ENCODE measurements around the gene TEKTIP1. TPM values are rescaled to one million over a fixed set of nuclear protein-coding genes. Genes with fewer than 3 reads are reported as not detected.
A peak's percentile ranks its signal among the peaks of the same experiment; 100 is the strongest.

TEKTIP1 gene
- total and polyA plus RNA-seq, 9 of the 15 experiments (the other 6 are each of a cell fraction or from before 2014, with no cell fraction given) = 0.66 TPM; not detected in 8

DNA sequence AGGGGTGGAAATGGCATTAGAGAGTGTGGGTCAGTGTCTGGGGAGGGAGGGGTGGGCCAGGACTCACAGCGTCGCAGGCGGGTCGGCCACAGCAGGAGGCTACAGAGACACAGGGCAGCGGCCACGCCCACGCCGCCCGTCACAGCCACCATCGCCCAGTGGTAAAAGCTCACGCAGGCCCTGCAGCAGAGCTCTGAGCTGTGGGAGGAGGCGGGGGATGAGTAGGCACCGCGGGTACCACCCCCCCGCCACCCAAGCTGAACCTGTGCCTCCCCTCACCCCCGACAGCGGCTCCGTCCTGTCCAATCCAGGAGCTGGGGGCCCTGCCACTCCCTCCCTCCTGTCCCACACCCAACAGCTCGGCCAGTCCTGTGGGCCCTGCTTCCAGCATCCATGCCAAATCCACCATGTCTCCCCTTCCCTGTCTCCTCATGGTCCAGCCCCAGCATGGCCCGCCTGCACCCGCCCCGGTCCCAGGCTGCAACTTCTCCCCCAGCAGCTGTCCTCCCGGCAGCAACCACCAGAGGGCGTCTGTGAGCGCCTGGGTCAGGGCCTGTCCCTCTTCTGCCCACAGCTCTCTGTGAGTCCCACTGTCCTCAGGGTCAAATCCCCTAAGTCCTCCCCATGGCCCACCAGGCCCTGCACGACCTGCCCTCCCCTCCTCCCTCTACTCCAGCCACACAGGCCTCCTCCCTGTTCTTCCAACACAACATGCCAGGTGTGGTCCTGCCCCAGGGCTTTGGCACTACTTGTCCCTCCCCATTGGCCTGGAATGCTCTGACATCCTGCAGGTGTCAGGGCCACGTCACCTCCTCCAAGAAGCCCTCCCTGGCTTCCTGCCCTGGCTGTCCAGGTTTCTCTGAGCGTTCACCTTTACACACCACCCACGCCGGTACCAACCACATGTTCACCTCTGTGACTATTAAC, 6.0 kb downstream of the TEKTIP1 start (continued):
- TF ChIP-seq, protein P1, sequence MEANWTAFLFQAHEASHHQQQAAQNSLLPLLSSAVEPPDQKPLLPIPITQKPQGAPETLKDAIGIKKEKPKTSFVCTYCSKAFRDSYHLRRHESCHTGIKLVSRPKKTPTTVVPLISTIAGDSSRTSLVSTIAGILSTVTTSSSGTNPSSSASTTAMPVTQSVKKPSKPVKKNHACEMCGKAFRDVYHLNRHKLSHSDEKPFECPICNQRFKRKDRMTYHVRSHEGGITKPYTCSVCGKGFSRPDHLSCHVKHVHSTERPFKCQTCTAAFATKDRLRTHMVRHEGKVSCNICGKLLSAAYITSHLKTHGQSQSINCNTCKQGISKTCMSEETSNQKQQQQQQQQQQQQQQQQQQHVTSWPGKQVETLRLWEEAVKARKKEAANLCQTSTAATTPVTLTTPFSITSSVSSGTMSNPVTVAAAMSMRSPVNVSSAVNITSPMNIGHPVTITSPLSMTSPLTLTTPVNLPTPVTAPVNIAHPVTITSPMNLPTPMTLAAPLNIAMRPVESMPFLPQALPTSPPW (CRISPR knock-in tag; IDR thresholded peaks at IDR 0.05) = peak; percentile 49
- no peak for TF ChIP-seq FOXM1 (IDR thresholded peaks at IDR 0.05; ENCODE audit: low read depth)
- no peak for TF ChIP-seq FOXM1 (CRISPR knock-in tag; IDR thresholded peaks at IDR 0.05; ENCODE audit: low read depth)
- no peak for TF ChIP-seq PHF21A (IDR thresholded peaks at IDR 0.05; ENCODE audit: borderline replicate concordance, low read depth)
- no peak for TF ChIP-seq PHB2 (IDR thresholded peaks at IDR 0.05; ENCODE audit: low read depth)
- no peak for TF ChIP-seq RHOXF2B (CRISPR knock-in tag; conservative IDR thresholded peaks at IDR 0.05)
- TF ChIP-seq ZNF780A (CRISPR knock-in tag; IDR thresholded peaks at IDR 0.05) = no peak
- peak; percentile 35 for TF ChIP-seq PCBP1 (IDR thresholded peaks at IDR 0.05; ENCODE audit: low read depth, low read length, poor library complexity, severe bottlenecking)
- peak; percentile 65 for TF ChIP-seq SIRT6 (IDR thresholded peaks at IDR 0.05; ENCODE audit: low read depth, low read length)
- TF ChIP-seq RAD21 (CRISPR knock-in tag; conservative IDR thresholded peaks at IDR 0.05 in 1 of 2, IDR thresholded peaks at IDR 0.05 in 1 of 2) = peak; percentile 81 to 91
- TF ChIP-seq PTTG1 (tag; IDR thresholded peaks at IDR 0.05; ENCODE audit: low read depth) = no peak
- no peak for TF ChIP-seq ZNF41 (CRISPR knock-in tag; conservative IDR thresholded peaks at IDR 0.05)
- TF ChIP-seq, protein P2, sequence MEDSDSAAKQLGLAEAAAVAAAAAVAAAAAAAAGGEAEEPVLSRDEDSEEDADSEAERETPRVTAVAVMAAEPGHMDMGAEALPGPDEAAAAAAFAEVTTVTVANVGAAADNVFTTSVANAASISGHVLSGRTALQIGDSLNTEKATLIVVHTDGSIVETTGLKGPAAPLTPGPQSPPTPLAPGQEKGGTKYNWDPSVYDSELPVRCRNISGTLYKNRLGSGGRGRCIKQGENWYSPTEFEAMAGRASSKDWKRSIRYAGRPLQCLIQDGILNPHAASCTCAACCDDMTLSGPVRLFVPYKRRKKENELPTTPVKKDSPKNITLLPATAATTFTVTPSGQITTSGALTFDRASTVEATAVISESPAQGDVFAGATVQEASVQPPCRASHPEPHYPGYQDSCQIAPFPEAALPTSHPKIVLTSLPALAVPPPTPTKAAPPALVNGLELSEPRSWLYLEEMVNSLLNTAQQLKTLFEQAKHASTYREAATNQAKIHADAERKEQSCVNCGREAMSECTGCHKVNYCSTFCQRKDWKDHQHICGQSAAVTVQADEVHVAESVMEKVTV (CRISPR knock-in tag; IDR thresholded peaks at IDR 0.05) = peak; percentile 61; the same call in 1 of the 2 replicates
- no peak for TF ChIP-seq MTA2 (IDR thresholded peaks at IDR 0.05; ENCODE audit: low read depth)
- 0 out of 2 replicates have a peak, but pooled peaks have one; percentile 16 for TF ChIP-seq KLF16 (IDR thresholded peaks at IDR 0.05)
- TF ChIP-seq, protein P3, sequence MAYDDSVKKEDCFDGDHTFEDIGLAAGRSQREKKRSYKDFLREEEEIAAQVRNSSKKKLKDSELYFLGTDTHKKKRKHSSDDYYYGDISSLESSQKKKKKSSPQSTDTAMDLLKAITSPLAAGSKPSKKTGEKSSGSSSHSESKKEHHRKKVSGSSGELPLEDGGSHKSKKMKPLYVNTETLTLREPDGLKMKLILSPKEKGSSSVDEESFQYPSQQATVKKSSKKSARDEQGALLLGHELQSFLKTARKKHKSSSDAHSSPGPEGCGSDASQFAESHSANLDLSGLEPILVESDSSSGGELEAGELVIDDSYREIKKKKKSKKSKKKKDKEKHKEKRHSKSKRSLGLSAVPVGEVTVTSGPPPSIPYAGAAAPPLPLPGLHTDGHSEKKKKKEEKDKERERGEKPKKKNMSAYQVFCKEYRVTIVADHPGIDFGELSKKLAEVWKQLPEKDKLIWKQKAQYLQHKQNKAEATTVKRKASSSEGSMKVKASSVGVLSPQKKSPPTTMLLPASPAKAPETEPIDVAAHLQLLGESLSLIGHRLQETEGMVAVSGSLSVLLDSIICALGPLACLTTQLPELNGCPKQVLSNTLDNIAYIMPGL (CRISPR knock-in tag; IDR thresholded peaks at IDR 0.05) = no peak
- TF ChIP-seq KAT8 (IDR thresholded peaks at IDR 0.05; ENCODE audit: low read depth) = no peak
- 0 out of 2 replicates have a peak, but pooled peaks have one; percentile 41 for TF ChIP-seq HDAC2 (IDR thresholded peaks at IDR 0.05)
- TF ChIP-seq ZNF174 (CRISPR knock-in tag; IDR thresholded peaks at IDR 0.05) = no peak
- TF ChIP-seq ZNF445 (CRISPR knock-in tag; IDR thresholded peaks at IDR 0.05; ENCODE audit: low read depth) = no peak
- TF ChIP-seq ZNF436 (CRISPR knock-in tag; IDR thresholded peaks at IDR 0.05) = peak; percentile 85
- no peak for TF ChIP-seq CBX2 (IDR thresholded peaks at IDR 0.05; ENCODE audit: insufficient read depth, low read length, poor library complexity, severe bottlenecking)
- TF ChIP-seq HNRNPH1 (optimal IDR thresholded peaks at IDR 0.05; ENCODE audit: low read depth, low read length) = no peak
- no peak for TF ChIP-seq EHMT2 (IDR thresholded peaks at IDR 0.05)
- peak; percentile 20; the same call in 1 of the 2 replicates for TF ChIP-seq HCFC1 (IDR thresholded peaks at IDR 0.05; ENCODE audit: low read depth, low read length)

Data from K562 (cell line).